ENCODE measurements around the gene NDUFB2.
A peak's percentile ranks its signal among the peaks of the same experiment; 100 is the strongest.
"Not testable (repeated sequence)": the region's sequence is repeated elsewhere in the genome, so short reads cannot be mapped to it uniquely, and the experiment has no call there.

The NDUFB2 gene

DNA sequence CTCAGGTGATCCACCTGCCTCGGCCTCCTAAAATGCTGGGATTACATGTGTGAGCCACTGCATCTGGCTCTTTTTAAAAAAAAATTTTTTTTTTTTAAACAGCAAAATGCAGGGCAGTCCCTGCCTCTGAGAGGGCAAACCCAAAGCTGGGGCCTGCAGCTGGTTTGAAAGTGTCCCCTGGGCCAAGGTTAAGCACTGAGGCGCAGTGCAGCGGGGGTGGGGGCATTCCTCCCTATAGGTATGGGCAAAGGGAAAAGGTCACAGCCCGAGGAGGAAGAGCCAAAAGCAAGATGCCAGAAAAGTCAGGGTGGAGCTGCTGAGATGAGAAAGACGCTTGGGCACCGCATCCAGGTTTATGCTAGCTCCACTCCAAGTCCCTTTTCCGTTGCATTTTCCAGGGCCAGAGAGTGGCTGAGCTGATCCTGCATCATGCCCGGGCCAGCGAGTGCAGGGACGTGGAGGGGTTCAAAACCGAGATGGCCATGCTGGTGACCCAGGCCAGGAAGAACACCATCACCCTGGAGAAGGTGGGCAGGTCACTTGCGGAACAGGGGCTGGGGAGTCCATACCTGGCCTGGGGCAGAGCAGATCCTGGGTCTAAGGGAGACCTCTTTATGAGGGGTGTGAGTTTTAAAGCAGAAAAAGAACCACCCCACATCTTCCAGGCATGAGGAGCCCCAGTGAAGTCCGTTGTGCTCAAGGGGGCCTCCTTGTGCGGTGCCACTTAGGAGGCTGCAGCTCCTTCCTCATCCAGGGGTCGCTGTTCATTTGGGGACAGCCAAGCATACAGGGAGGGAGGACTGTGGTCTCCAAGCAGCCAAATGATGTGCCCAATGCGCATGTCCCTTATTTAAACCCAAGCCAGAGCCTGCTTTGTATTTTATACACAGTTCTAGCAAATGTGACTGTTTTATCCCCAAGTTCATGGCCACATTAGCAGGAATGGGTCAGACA, 7.0 kb upstream of the NDUFB2 start:
- no peak for DNase-seq (ENCODE audit: low read depth)

DNA sequence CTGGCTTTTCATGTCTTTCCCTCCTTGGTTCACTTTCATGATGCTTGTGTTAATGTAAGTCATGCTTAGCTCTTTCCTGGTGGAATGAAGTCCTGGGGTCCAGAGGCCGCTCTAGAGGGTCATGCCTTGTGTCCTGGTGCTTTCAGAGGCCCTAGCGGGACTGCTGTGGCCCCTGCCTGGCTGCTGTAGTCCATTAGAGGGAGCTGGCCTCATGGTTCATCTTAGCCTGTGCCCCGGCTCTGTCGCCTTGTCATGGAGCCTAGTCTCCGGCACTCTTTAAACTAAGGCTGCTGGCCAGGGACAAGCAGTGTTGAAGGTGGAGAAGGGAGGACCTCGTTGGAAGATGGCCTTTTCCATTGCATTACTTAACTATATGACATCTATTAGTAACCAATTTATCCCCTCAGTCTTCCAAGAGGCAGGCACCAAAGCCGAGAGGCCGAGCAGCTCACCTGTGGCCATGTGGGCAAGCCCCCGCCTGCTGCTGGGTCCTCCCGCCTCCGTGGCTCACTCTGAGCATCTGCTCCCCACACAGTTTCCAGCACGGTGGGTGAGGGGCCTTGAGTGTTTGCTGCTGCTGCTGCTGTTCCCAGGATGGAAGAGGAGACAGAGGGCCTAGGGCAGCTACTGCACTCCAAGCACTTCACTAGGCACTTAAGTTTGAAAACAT, 5.0 kb upstream of the NDUFB2 start:
- no peak for DNase-seq (ENCODE audit: low read depth)

DNA sequence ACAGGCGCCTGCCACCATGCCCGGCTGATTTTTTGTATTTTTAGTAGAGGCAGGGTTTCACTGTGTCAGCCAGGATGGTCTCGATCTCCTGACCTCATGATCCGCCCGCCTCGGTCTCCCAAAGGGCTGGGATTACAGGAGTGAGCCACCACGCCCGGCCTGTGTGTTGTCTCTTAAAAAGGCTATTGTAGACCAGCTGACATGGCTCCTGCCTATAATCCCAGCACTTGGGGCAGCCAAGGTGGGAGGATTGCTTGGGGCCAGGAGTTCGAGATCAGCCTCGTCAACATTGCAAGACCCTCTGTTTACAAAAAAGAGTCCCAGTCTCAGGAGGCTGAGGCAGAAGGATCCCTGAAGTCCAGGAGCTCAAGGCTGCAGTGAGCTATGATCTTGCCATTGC, 2.7 kb upstream of the NDUFB2 start:
- DNase-seq (ENCODE audit: low read depth), result not testable (repeated sequence)

DNA sequence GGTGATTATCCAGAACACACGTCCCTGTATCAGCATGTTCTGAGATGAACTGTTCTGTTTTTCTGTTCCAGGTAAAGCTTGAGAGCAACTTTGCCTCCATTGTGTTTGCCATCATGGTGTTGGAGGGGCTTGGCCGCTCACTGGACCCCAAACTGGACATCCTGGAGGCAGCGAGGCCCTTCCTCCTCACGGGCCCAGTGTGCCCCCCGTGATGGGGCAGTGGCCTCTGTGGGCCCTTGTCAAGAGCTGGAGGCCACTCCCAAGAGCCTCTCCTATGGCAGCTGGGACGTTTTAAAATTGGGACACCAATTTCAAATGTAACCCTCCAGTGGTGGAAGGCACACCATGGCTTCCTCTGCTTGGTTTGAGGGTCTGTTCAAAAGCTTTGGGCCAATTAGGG, 1.9 kb upstream of the NDUFB2 start:
- no peak for DNase-seq (ENCODE audit: low read depth)

DNA sequence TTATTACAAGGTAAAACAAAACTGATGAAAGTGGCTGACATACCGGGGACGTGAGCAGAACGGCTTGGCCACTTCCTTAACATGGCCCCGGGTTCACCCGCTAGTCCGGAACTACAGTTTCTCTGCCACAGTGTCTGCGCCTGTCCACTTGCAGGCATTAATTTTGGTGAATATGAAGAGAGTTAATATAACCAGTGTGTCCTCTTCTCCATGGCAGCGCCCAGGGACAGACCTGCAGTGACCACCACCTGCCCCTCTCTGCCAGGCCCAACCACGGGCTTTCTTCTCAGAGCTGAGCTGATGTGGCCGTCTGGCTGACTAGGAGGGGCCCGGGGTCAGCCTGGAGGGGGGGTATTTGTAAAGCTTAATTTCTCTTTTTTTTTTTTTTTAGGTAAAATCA, 1.1 kb upstream of the NDUFB2 start:
- no peak for DNase-seq (ENCODE audit: low read depth)

DNA sequence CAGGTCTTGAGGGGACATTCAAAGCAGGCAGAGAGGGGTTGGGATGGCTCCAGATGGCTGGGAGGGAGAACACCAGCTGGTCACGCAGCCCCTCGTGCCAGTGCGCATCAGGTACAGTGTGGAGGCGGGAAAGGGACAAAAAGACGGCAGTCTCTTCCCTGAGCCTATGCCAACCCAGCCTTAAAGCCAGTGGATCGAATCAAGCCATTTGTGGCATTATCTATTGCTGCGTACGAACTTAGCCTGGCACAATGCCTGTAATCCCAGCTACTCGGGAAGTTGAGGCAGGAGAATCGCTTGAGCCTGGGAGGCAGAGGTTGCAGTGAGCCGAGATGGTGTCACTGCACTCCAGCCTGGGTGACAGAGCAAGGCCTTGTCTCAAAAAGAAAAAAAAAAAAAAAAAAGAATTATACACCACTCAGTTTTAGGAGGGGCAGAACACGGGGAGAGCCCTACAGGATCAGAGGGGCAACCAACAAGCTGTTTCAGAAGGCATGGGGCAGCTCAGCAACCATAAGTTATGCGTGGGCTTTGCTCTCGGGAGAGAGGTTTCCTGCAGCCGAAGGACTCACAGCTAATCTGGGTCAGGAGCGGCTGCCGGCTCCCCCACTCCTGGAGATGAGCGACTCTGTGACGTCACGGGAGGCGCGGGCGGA, 356 bp upstream of the NDUFB2 start:
- peak; percentile 93 for DNase-seq (ENCODE audit: low read depth)

DNA sequence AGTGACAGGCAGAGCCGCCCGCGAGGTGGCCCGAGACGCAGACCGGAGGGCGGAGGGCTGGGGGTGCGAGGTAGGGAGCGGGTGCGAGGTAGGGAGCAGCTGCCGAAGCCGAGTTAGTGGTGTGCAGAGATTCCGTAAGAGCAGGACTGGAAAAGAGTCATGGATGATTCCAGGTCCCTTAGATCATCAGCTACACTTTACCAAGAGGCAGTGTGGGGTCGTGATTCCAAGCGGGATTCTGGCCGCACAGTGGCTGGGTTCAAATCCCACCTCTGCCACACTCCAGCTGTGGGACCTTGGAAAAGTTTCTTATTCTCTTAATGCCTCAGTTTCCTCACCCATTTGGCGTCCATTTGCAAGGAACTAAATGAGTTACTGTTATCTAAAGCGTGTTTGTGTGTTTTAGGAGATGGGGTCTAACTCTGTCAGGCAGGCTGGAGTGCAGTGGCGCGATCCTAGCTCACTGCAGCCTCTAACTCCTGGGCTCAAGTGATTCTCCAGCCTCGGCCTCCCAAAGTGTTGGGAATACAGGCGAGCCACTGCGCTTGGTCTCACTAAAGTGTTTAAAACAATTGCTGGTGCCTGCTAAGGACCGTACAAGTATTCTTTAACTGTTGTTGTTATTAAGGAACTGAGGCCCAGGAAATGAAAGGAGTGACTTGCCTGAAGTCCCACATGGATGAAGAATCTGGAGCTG, 1.1 kb downstream of the NDUFB2 start:
- DNase-seq (ENCODE audit: low read depth), result peak; percentile 70

DNA sequence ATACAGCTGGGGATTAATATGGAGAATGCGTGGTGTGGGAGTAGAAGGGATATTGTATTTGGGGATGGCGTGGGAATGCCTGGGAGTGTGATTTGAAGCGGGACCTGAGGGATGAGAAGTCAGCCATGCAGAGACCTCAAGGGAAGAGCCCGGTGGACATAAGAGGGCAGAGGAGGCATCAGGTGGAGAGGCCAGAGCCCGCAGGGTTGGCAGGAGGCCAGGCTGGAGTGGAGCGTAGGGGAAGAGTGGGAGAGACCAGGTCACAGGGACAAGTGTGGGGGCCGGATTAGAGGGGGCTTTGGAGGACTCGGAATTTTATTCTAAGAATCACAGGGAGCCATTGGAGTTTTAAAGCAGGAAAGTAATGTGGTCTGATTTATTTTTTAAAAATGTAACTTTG, 2.0 kb downstream of the NDUFB2 start:
- DNase-seq (ENCODE audit: low read depth), result no peak

DNA sequence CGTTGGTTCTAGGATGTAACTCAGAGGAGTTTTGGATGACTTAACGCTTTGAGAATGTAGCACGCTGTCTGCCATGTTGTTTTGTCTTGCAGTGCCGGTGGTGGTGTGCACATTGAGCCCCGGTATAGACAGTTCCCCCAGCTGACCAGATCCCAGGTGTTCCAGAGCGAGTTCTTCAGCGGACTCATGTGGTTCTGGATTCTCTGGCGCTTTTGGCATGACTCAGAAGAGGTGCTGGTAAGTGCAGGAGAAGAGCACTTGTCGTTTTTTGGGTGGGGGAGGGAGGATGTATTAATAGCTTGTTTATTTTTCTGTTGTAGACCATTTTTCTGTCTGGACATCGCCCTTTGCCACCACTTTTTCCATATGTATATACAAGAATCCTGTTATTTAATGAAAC, 6.3 kb downstream of the NDUFB2 start:
- DNase-seq (ENCODE audit: low read depth), result no peak

DNA sequence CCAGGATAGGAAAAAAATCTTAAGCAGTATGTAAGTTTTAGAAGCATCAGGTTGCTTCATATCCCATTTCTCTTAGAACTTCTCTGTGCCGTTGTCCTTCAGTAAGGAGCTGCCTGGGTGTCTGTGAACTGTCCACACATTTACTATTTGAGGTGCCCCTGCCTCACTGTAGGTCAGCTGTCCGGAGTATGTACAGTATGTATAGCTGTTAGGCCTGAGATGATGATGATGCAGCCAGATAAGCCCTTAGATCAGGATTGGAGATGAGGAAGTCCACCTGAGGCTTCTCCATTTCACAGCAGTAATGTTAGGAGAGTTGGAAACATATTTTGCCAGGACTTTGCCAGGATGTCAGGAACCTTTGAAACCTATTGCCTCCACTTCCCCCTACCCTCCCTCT, 7.7 kb downstream of the NDUFB2 start:
- DNase-seq (ENCODE audit: low read depth), result no peak

DNA sequence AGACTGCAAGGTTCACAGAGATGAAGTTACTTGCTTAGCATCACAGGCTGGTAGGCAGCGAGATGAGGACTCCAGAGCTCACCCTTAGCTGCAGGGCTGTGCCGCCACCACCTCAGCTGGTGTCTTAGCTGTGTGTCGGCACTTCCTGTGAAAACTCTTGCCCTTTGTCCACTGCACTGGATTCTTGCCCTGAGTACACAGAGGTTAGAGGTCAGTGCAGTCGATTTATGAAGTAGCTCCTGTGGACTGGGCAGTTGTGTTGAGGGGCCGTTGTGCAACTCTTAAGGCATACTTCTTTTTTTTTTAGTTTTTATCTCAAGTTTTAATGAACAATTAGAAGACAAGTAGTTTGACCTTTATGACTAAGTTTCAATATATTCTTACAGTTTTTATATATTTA, 10.6 kb downstream of the NDUFB2 start:
- no peak for DNase-seq (ENCODE audit: low read depth)

DNA sequence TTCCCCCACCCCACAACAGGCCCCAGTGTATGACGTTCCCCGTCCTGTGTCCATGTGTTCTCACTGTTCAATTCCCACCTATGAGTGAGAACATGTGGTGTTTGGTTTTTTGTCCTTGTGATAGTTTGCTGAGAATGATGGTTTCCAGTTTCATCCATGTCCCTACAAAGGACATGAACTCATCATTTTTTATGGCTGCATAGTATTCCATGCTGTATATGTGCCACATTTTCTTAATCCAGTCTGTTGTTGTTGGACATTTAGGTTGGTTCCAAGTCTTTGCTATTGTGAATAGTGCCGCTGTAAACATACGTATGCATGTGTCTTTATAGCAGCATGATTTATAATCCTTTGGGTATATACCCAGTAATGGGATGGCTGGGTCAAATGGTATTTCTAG, 12.3 kb downstream of the NDUFB2 start:
- not testable (repeated sequence) for DNase-seq (ENCODE audit: low read depth)

DNA sequence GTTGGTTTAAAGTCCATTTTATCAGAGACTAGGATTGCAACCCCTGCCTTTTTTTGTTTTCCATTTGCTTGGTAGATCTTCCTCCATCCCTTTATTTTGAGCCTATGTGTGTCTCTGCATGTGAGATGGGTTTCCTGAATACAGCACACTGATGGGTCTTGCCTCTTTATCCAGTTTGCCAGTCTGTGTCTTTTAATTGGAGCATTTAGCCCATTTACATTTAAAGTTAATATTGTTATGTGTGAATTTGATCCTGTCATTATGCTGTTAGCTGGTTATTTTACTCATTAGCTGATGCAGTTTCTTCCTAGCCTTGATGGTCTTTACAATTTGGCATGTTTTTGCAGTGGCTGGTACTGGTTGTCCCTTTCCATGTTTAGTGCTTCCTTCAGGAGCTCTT, 15.9 kb downstream of the NDUFB2 start:
- DNase-seq (ENCODE audit: low read depth), result not testable (repeated sequence)

DNA sequence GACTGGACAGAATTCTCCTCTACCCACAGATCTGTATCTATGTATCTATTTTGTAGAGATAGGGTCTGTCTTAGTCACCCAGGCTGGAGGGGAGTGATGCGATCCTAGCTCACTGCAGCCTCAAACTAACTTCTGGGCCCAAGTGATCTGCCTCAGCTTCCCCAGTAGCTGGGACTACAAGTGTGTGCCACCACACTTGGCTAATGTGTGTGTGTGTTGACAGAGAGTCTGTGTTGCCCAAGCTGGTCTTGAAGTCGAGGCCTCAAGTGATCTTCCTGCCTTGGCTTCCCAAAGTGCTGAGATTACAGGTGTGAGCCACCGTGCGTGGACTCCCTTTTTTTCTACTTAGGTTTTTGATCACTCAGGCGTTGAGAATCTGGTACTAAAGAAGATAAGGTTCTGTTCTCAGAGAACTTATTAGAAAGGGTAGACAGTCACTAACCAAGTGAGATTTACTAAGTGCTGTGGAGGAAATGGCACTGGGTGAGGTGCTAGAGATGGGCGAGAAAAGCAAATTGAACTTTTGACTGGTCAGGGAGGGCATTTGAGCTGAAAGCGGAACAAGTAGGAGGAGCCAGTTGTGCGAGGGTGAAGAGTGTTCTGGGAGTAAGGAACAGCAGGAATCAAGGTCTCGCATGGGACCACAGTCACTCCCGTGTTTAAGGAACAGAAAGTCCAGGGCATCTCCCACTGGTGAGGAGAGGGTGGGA, 18.0 kb downstream of the NDUFB2 start:
- no peak for DNase-seq (ENCODE audit: low read depth)

DNA sequence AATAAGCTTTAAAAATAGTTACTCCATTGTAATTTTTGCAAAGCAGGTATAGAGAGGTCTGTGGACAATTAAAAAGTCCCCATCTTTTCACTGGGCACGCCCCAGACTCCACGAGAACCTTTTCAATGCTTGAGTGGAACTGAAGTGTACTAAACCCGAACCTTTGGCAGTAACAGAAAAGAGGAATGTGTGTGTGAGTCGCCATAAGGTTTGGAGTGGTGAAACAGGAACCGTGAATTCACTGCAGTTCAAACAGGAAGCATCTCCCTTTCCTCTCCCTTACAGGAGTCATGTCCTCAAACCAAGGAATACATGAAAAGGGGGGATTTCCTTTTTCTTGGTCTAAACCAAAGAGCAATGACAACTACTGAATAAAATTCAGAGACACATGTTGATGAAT, 23.2 kb downstream of the NDUFB2 start:
- DNase-seq (ENCODE audit: low read depth), result peak; percentile 33

DNA sequence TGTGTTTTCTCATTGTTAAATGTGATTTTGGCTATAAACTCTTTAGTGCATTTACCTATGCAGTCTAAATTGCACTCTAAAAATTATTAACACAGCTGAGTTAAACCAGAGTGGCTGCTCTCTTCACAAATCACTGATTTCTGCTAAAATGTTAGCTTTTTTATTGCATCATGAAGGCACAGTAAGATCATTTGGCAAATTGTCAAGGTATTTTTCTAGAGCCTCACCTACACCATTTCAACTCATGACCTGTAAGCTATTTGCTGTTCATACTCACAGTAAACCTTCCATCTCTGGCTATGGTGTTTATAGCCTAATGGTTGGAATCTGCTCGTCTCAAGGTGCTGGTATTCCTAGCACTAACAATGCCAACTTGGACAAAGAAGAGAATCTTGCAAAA, 25.7 kb downstream of the NDUFB2 start:
- no peak for DNase-seq (ENCODE audit: low read depth)

DNA sequence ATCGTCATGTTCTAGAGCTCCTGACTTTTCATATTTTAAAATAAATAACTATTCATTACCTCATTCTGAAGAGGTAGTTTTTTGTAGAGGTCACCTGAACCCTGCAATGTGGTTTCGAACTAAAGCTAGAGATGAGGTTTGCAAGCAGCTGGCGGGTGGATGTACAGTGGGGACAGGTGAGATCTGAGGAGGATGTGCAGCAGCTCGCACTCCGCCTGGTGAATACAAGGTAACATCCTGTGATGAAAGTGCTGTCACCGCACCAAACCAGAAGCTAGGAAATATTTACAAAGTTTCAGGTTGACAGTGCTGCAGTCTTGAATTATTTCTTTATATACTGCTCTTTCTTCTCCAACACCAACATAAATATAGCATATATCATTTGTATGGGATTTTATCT, 26.5 kb downstream of the NDUFB2 start:
- no peak for DNase-seq (ENCODE audit: low read depth)

DNA sequence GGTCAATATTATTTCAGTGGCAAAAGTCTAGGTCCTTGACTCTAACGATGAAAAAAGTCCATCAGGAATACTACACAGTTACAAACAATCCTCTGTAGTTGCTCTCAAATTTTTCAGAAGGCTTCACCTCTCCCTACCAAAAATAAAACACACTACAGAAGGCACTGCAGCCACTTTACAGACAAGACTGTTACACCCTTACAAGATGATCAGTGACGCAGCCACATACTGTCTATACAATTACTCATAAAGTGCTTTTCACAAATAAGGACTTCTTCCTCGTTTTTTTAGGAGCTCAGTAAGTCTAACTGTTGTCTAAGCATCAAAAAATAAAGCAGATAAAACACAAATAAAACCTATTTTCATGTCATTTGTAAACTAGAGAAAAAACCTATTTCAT, 27.1 kb downstream of the NDUFB2 start:
- no peak for DNase-seq (ENCODE audit: low read depth)

DNA sequence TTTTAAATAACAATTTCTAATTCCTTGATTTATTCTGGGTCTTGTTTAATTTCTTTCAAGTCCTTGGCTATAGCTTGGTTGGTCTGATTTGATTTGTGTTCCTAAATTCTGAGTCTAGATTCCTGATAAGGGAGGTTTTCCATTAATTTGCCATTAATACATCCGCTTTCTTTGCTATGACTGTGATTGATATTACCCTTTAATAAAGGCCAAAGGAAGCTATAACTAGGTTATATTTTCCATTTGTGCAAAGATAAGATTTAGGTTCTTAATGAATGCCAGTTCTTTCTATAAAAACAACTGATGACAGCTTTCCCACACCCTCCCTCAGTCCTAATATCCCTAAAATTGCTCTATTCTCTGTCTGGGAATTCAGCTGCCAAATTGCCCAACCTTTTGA, 28.2 kb downstream of the NDUFB2 start:
- no peak for DNase-seq (ENCODE audit: low read depth)

DNA sequence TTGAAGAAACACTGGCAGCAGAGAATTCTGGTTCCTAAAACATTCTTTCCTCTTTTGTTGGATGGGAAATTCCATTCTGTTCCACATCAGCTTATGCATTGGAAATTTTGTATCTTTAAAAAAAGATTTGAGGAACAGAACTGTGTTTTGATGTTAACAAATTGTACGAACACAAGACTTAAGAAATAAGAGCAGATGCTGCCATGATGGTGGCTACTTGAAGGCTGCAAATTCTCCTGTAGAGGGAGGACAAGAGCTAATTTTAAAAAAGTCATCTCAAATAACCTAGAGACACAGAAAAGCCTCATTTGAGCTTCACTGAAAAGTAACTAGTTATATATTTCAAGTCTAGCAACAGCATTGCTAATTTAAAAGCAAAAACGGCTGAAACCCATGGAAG, 29.8 kb downstream of the NDUFB2 start:
- peak; percentile 35 for DNase-seq (ENCODE audit: low read depth)

DNA sequence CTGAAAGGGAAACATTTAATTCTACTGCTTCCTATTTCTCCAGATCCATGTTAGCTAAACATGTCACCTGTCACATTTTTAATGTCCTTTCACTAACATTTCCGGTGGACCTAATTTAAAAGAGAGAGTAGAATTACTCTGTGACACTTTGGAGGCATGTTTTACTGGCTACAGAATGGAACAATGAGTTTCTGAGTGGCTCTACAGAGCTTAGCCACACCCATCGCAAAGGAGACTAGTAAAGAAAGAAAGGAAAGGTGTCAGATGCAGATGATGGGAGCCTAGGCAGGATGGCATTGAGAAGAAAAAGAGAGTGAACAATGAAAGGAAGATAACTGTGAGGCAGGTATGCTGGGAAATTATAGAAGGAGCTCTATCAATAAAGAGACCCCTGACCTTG, 35.9 kb downstream of the NDUFB2 start:
- DNase-seq (ENCODE audit: low read depth), result no peak

DNA sequence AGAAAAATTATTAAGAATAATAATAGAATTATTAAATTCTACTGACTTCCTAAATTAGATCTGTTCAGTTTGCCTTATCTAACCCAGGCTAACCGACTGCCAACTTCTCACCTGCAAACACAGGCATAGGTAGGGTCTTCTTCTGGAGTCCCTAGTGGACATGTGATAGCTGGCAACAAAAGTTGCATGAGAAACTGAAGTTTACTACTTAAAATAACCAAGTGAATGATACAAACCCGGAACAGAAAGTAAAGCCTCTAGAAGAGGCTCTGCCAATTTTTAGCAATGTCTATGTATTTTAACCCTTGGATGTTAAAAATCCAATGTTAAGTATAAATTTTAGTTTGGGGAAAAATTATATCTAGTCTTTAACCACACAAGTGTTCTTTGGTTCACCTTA, 37.6 kb downstream of the NDUFB2 start:
- no peak for DNase-seq (ENCODE audit: low read depth)
